Activated CD4-positive, alpha-beta T cell treated with anti-CD3 and anti-CD28 coated beads, Interleukin-2, amount 10 ng/mL, durations not matched to agents 24 days and 14 days (primary cell): ENCODE results near the gene TMEM245. TPM values are rescaled to one million over a fixed set of nuclear protein-coding genes. Genes with fewer than 3 reads are reported as not detected.
A peak's percentile ranks its signal among the peaks of the same experiment; 100 is the strongest.

Experiments
- DNase-seq: peaks from one replicate; pipeline ENCODE4 v3.0.0; 2022
- H3K27ac Mint-ChIP-seq: one replicate; pipeline ENCODE4 v1.8.0; 2022; ENCODE audit warnings: mild to moderate bottlenecking, mixed read lengths
- H3K27me3 Mint-ChIP-seq: one replicate; pipeline ENCODE4 v1.8.0; 2022; ENCODE audit warnings: mixed read lengths
- H3K36me3 Mint-ChIP-seq: one replicate; pipeline ENCODE4 v1.8.0; 2022; ENCODE audit warnings: low read depth, mild to moderate bottlenecking, mixed read lengths
- H3K4me1 Mint-ChIP-seq: one replicate; pipeline ENCODE4 v1.8.0; 2021; ENCODE audit warnings: mixed read lengths
- H3K4me3 Mint-ChIP-seq: one replicate; pipeline ENCODE4 v1.8.0; 2022; ENCODE audit warnings: mild to moderate bottlenecking, moderate library complexity, mixed read lengths
- H3K9me3 Mint-ChIP-seq: one replicate; pipeline ENCODE4 v1.8.0; 2021; ENCODE audit warnings: mixed read lengths
- intact Hi-C: fragments of 100-400 bp; cut with micrococcal nuclease; formaldehyde crosslinking; loops from one replicate; pipeline ENCODE4 v1.15.1; 2023
- total RNA-seq: library from RNA; stranded (reverse); gene quantifications from 2 replicates; pipeline ENCODE4 v1.2.3, GENCODE V29; 2022

The TMEM245 gene
- total RNA-seq, 1 donor from 2014 or later, result 26.7 TPM

- peak; percentile 46 for DNase-seq
- Mint-ChIP-seq H3K27ac (no peak overlapping the region), H3K4me1 (peaks cover 9% of the 10 kb centered on the region), H3K27me3 (no peaks in the 10 kb centered on the region), H3K36me3 (peaks cover 54% of the 10 kb centered on the region), H3K9me3 (no peaks in the 10 kb centered on the region), H3K4me3 (no peak overlapping the region)
- intact Hi-C loops, result no loop called here
Measured at GRCh38 chr9:109086221-109086620, 33.5 kb downstream of the TMEM245 start.

DNA sequence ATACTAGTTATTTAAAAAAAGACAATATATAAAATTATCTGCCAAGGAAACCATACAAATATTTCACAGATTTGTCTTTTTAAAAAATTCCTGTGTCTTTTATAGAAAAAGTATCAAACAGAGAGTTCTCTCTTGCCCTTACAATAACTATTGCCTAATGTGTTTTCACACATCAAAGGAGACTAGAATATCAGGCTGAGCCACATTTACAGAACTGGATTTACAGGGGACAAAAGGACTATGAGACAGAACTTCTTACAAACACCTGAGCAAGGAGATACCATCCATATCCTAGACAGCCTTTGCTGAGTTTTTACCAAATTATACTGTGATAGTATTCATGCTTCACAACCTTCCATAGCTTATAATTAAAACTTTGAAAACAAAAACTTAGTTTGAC, 34.2 kb downstream of the TMEM245 start:
- H3K36me3 Mint-ChIP-seq, result peaks cover 50% of the 10 kb centered on the region
- DNase-seq, result no peak
- peaks cover 5% of the 10 kb centered on the region for H3K4me1 Mint-ChIP-seq
- intact Hi-C loops, result no loop called here
- no peaks in the 10 kb centered on the region for H3K9me3 Mint-ChIP-seq
- H3K27me3 Mint-ChIP-seq, result no peaks in the 10 kb centered on the region
- no peak overlapping the region for H3K4me3 Mint-ChIP-seq
- H3K27ac Mint-ChIP-seq, result no peak overlapping the region

- intact Hi-C loops, result no loop called here
- H3K36me3 Mint-ChIP-seq, result peaks cover 54% of the 10 kb centered on the region
Measured at GRCh38 chr9:109083813-109084405, 35.8 kb downstream of the TMEM245 start.

DNA sequence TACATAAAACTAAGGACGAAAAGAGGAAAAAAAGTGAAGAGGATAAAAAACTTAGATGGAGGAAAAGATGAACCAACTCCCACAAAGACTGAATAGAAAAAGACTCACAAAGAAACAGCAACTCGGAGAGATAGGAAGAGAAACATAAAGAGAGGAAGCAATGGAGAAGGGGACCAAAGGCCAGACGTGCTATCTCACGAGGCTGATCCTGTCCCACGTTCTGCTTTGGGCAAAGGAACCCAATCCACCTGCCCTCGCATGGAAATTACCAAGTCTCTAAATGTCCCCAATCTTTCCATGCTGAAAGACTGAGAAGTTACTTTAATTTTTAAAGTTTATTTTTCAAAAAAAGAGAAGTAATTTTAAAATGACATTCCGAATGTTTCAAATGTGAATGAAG, 36.6 kb downstream of the TMEM245 start:
- intact Hi-C loops, result no loop called here
- Mint-ChIP-seq H3K27me3 (no peaks in the 10 kb centered on the region), H3K9me3 (no peaks in the 10 kb centered on the region), H3K36me3 (peaks cover 55% of the 10 kb centered on the region), H3K4me3 (no peak overlapping the region), H3K4me1 (peaks cover 3% of the 10 kb centered on the region), H3K27ac (no peak overlapping the region)
- DNase-seq, result peak; percentile 23

More at GRCh38 chr9:109083813-109084405, 35.8 kb downstream of the TMEM245 start:
- Mint-ChIP-seq H3K27ac (no peak overlapping the region), H3K4me3 (no peak overlapping the region), H3K4me1 (peaks cover 5% of the 10 kb centered on the region), H3K9me3 (no peaks in the 10 kb centered on the region), H3K27me3 (no peaks in the 10 kb centered on the region)
- peak; percentile 35 for DNase-seq

- no peak overlapping the region for H3K27ac Mint-ChIP-seq
- no peak overlapping the region for H3K4me3 Mint-ChIP-seq
- no peaks in the 10 kb centered on the region for H3K27me3 Mint-ChIP-seq
- peaks cover 3% of the 10 kb centered on the region for H3K4me1 Mint-ChIP-seq
- H3K36me3 Mint-ChIP-seq, result peaks cover 50% of the 10 kb centered on the region
- H3K9me3 Mint-ChIP-seq, result no peaks in the 10 kb centered on the region
- intact Hi-C loops, result no loop called here
- peak; percentile 2 for DNase-seq
Measured at GRCh38 chr9:109082091-109082620, 37.6 kb downstream of the TMEM245 start.

DNA sequence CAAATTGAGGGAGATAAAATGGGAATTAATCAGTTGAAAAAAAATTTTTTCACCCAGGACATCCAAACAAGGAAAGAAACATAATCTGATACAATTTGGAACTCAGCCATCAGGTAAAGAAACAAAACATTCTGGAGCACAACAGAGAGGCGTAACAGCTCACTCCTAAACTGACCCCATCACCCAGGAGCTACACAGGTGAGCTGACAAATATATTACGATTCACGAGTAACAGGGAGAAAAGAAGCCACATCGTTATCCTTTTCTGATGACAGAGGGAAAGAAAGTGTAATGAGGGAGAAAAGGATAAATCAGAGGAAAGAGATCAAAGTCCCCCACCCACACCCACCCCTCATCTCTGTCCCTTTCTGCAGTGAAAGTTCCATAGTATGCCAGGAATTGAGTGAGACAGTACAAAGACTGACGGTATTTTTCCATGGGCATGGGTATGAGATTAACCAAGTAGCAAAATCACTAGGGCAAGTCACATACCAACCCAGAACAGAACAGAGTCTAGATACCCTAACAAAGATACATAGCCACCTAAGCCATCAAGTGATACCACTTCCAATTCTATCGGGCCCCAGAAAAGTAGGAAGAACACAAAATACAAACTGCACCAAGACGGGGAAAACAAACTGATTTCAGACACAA, 45.4 kb downstream of the TMEM245 start:
- Mint-ChIP-seq H3K36me3 (peaks cover 32% of the 10 kb centered on the region), H3K4me3 (no peak overlapping the region), H3K27ac (no peak overlapping the region), H3K27me3 (no peaks in the 10 kb centered on the region), H3K9me3 (no peaks in the 10 kb centered on the region), H3K4me1 (peaks cover 5% of the 10 kb centered on the region)
- intact Hi-C loops, result no loop called here
- peak; percentile 41 for DNase-seq

DNA sequence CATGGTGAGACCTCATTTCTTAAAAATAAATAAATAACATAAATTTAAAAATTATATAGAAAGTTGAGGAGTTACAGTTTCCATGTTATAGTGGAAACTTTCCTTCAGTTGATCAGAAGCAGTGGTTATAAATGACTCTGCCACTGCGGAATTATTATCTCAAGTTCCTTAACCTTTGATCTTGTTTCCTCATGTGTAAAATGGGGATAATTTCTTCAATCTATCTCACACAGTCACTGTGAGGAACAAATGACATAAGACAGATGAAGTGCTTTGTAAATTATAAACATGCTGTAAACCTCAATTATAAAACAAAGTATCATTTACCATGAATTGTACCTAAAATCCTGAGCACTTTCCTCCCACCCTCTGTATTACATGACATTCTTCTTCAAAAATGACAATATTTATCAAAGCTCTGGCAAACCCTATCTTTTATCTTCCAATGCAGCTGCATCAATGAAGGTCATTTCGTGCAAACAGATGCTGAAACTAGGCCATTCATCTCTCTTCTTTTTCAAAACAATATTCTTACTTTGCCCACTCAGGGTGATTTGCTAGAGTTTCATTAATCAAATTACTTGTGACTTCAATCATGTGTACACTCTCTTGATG, 46.8 kb downstream of the TMEM245 start:
- H3K27ac Mint-ChIP-seq, result no peak overlapping the region
- intact Hi-C loops, result no loop called here
- H3K4me3 Mint-ChIP-seq, result no peak overlapping the region
- peaks cover 5% of the 10 kb centered on the region for H3K4me1 Mint-ChIP-seq
- no peaks in the 10 kb centered on the region for H3K9me3 Mint-ChIP-seq
- DNase-seq, result peak; percentile 10
- H3K27me3 Mint-ChIP-seq, result no peaks in the 10 kb centered on the region
- H3K36me3 Mint-ChIP-seq, result peaks cover 22% of the 10 kb centered on the region

DNA sequence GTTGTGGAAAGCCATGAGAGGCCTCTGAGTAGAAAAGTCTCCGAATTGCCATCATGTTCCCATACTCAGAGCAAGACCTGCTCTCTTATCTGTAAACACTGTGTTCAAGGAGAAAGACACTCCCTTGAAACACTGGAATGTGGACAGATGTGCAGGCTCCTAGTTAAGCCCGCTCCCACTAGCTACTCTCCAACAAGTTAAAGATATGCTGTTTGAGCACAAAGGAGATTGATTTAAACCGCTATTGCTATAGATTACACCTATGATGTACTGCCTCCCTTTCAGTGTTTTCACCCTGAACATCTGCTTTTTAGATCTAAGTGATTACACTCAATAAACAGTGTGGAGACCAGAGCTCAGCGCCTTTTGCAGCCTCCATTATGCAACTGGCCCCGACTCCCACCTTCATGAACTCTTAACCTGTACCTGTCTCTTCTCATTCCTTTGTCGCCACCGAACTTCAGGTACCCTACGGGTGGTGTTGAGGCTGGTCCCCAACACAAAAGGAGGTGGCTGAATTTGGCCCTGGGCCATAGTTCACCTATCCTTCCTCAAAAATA, 47.5 kb downstream of the TMEM245 start:
- Mint-ChIP-seq H3K4me3 (no peak overlapping the region), H3K9me3 (no peaks in the 10 kb centered on the region), H3K27ac (no peak overlapping the region), H3K4me1 (peaks cover 5% of the 10 kb centered on the region), H3K36me3 (peaks cover 26% of the 10 kb centered on the region), H3K27me3 (no peaks in the 10 kb centered on the region)
- intact Hi-C loops, result no loop called here
- DNase-seq, result peak; percentile 46

GRCh38 chr9:109068764-109069163, 51.0 kb downstream of the TMEM245 start:
- Mint-ChIP-seq H3K4me1 (no peaks in the 10 kb centered on the region), H3K27me3 (no peaks in the 10 kb centered on the region), H3K27ac (no peak overlapping the region), H3K36me3 (peaks cover 34% of the 10 kb centered on the region), H3K4me3 (no peak overlapping the region), H3K9me3 (no peaks in the 10 kb centered on the region)
- DNase-seq, result peak; percentile 34
- intact Hi-C loops, result no loop called here

- intact Hi-C loops, result no loop called here
- Mint-ChIP-seq H3K36me3 (peaks cover 31% of the 10 kb centered on the region), H3K27ac (no peak overlapping the region), H3K27me3 (no peaks in the 10 kb centered on the region), H3K4me3 (no peak overlapping the region), H3K9me3 (no peaks in the 10 kb centered on the region), H3K4me1 (no peaks in the 10 kb centered on the region)
- no peak for DNase-seq
Measured at GRCh38 chr9:109064963-109065702, 54.6 kb downstream of the TMEM245 start.

- no peak for DNase-seq
- Mint-ChIP-seq H3K4me1 (no peaks in the 10 kb centered on the region), H3K4me3 (no peak overlapping the region), H3K9me3 (no peaks in the 10 kb centered on the region), H3K27ac (no peak overlapping the region), H3K27me3 (no peaks in the 10 kb centered on the region), H3K36me3 (peaks cover 39% of the 10 kb centered on the region)
- intact Hi-C loops, result no loop called here
Measured at GRCh38 chr9:109063760-109064159, 56.0 kb downstream of the TMEM245 start.

- no peaks in the 10 kb centered on the region for H3K9me3 Mint-ChIP-seq
- H3K4me1 Mint-ChIP-seq, result no peaks in the 10 kb centered on the region
- intact Hi-C loops, result no loop called here
- H3K36me3 Mint-ChIP-seq, result peaks cover 41% of the 10 kb centered on the region
- no peaks in the 10 kb centered on the region for H3K27me3 Mint-ChIP-seq
- no peak for DNase-seq
- H3K4me3 Mint-ChIP-seq, result no peak overlapping the region
- H3K27ac Mint-ChIP-seq, result no peak overlapping the region
Measured at GRCh38 chr9:109062543-109062942, 57.2 kb downstream of the TMEM245 start.

DNA sequence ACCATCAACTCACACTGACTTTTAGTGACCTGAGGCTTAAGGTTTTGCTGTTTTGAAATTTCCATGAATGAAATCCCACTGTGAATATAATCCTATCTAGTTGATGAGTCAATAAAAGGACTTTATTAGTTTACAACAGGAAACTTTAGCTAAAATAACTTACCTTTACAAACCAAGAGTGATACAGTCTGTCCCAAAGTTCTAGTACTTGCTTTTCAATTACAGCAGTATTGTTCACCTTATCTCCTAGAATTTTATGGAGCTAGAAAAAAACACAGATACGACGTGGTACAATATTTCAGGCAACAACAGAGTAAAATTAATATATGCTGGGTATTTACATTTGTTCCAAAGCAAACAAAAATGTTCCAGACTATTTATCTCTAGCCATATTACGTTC, 59.6 kb downstream of the TMEM245 start:
- H3K9me3 Mint-ChIP-seq, result no peaks in the 10 kb centered on the region
- H3K4me1 Mint-ChIP-seq, result no peaks in the 10 kb centered on the region
- intact Hi-C loops, result no loop called here
- DNase-seq, result no peak
- no peak overlapping the region for H3K4me3 Mint-ChIP-seq
- peaks cover 47% of the 10 kb centered on the region for H3K36me3 Mint-ChIP-seq
- H3K27ac Mint-ChIP-seq, result no peak overlapping the region
- no peaks in the 10 kb centered on the region for H3K27me3 Mint-ChIP-seq
